Coronary artery (tissue), 2 donors: ENCODE measurements around the gene EPB41L2.

Experiments used
- DNase-seq: peaks from one replicate; pipeline ENCODE4 v3.0.0-alpha.2; 2017; ENCODE audit warnings: low spot score
- H3K27ac ChIP-seq, 2 donors: fragments of 200-600 bp; sonication (generic); one replicate each; pipeline ENCODE4 v1.5.1; 2016 to 2019
- H3K4me3 ChIP-seq: fragments of 200-600 bp; sonication (generic); 2 replicates; pipeline ENCODE4 v1.5.1; 2016; ENCODE audit warnings: mild to moderate bottlenecking, moderate library complexity
- TF ChIP-seq, protein P1 (sequence below): fragments of 200-600 bp; sonication (generic); IDR thresholded peaks from one replicate; pipeline ENCODE4 v1.5.1; 2019; ENCODE audit warnings: antibody characterized with exemption

Gene EPB41L2

DNA sequence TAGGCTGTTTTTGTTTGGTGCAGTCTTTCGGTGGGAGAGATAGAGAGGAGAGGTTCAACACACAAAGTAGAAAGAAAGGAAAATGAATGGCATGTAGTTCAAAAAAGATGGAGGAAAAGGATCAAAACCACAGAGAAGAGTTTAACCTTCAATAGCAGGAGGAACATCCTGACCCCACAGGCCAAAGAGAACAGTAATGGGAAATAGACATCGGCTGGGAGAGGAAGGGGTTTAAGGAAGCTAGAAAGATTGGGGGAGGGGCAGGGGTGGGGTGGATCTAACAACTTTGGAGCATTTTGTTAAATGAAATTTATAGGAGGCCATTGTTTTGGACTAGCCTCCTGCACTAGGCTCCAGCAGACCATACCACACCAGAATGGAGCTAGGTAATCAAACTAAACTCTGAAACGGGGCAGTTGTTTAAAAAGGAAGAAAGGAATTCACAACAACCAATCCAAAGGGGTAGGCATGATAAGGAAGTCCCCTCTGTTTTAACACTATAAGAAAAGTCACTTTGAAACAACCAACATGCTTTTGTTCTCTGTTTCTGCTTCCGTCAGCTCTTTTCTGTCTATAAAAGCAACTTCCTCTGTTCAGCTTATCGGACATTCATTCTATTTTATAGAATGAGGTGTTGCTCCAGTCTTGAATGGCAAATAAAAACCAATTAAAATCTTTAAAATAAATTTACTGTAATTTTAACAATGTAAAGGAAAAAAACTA lies 82.6 kb downstream of the EPB41L2 start:
- no peak overlapping the region for H3K27ac ChIP-seq
- no peak for DNase-seq
- TF ChIP-seq, protein P1, sequence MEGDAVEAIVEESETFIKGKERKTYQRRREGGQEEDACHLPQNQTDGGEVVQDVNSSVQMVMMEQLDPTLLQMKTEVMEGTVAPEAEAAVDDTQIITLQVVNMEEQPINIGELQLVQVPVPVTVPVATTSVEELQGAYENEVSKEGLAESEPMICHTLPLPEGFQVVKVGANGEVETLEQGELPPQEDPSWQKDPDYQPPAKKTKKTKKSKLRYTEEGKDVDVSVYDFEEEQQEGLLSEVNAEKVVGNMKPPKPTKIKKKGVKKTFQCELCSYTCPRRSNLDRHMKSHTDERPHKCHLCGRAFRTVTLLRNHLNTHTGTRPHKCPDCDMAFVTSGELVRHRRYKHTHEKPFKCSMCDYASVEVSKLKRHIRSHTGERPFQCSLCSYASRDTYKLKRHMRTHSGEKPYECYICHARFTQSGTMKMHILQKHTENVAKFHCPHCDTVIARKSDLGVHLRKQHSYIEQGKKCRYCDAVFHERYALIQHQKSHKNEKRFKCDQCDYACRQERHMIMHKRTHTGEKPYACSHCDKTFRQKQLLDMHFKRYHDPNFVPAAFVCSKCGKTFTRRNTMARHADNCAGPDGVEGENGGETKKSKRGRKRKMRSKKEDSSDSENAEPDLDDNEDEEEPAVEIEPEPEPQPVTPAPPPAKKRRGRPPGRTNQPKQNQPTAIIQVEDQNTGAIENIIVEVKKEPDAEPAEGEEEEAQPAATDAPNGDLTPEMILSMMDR, result no peak

DNA sequence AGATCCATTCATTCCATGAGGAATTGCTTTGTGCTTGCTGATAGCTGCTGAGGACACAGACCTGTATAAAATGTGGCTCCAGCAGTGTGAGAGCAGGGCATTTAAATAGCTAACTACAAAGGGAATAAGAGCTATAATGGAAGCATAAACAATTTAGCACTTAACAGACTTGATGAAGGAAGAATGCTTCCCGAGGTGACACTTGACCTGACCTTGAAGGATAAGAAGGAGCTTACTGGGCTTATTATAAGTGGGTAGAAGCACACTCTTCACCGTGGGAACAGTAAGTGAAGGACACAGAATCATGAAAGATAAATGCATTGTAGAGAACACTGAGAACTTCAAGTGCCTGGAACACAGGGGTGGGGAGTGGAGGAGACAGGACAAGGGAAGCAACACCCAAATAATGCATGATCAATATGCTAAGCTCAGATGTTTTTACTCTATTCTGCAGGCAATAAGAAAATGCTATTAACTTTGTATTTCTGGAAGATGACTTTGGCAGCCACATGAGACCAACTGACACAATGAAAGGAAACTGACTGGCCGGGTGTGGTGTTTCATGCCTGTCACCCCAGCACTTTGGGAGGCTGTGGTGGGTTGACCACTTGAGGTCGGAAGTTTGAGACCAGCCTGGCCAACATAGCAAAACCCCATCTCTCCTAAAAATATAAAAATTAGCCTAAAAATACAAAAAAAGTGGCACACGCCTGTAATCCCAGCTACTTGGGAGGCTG lies 84.2 kb downstream of the EPB41L2 start:
- Histone ChIP-seq H3K27ac (no peak overlapping the region), H3K4me3 (no peak overlapping the region)
- no peak for DNase-seq
- TF ChIP-seq, protein P1, result no peak

More for the DNA sequence above, 82.6 kb downstream of the EPB41L2 start:
- H3K4me3 ChIP-seq, result no peak overlapping the region

DNA sequence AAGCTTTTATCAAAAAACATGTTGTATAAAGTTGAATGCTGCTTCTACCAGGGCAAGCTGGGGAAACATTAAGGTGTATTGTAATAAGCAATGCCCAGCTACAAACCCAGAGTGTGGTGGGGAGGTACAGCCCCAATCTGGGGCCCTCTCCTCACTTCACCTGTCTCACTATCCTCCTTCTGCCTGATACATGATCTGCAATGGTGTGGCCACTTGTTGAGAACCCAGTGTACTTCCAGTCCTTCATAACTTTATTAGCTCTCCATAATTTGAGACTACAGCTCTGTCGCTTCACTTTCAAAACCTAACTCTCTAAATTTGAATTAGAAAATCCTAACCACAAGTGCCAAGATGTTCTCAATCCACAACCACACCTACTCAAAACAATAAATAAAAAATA lies 84.9 kb downstream of the EPB41L2 start:
- Histone ChIP-seq H3K4me3 (no peak overlapping the region), H3K27ac (no peak overlapping the region)
- DNase-seq, result no peak
- TF ChIP-seq, protein P1, result no peak

DNA sequence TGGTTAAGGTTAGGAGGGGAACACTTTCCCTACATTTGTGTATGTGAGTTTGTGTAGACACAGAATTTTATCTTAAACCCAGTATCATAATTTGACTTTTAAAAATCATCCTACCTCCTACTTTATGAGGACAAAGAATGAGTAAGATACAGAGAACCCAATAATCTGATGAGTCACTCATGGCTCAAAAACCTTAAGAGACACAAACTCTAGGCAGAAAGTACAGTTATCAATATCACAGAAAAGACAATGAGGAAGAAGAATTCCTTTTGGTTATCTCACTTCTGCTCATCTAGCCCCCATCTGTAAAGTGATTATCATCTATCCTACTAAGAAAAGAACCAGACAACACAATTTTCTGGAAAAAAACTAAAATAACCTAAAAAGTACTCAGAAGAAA lies 87.7 kb downstream of the EPB41L2 start:
- DNase-seq, result no peak
- no peak overlapping the region for H3K4me3 ChIP-seq
- H3K27ac ChIP-seq, result no peak overlapping the region
- TF ChIP-seq, protein P1, result no peak

DNA sequence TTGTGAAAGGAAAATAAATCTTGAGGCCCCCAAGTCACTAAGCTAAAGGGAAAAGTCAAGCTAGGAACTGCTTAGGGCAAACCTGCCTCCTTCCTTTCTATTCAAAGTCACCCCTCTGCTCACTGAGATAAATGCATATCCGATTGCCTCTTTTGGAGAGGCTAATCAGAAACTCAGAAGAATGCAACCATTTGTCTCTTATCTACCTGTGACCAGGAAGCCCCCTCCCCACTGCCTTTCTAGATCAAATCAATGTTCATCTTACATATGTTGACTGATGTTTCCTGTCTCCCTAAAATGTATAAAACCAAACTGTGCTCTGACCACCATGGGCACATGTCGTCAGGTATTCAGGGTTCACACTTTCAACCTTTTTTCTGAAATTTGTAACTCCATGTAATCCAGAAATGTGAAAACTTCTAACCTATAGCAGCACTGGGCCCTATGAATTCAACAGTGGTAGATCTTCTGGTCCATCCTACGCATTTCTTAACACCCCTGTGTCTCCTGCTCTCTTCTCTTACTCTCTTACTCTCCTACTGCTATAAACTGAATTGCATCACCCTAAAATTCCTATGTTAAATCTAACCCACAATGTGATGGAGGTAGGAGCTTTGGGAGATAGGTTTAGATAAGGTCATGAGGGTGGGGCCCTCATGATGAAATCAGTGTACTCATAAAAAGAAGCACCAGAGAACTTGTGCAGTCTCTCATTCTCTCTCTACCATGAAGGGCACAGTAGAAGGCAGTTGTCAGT lies 89.3 kb downstream of the EPB41L2 start:
- no peak for DNase-seq
- Histone ChIP-seq H3K27ac (no peak overlapping the region), H3K4me3 (no peak overlapping the region)
- TF ChIP-seq, protein P1, result no peak

DNA sequence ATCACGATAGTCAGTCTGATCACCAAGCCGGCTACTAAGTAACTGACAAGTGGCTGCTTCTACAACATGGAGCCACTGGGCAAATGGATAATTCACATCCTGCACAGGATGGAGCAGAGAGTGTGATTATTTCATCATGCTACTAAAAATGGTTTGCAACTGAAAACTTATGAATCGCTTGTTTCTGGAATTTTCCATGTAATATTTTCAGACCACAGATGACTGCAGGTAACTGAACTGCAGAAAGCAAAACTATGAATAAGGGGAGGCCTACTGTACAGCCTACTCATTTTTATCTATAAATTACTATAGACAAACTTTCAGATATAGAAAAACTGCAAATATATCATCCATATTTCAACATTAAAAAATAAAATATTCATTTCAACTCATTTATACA lies 91.5 kb downstream of the EPB41L2 start:
- no peak overlapping the region for H3K27ac ChIP-seq

More for the DNA sequence above, 91.5 kb downstream of the EPB41L2 start:
- H3K4me3 ChIP-seq, result no peak overlapping the region
- DNase-seq, result no peak
- TF ChIP-seq, protein P1, result no peak
